ENCODE data around the gene ESRRA. TPM values are rescaled to one million over a fixed set of nuclear protein-coding genes. Genes with fewer than 3 reads are reported as not detected.

The ESRRA gene
- total and polyA plus RNA-seq, 2 of the 13 experiments (the other 11 are each of a cell fraction or from before 2014, with no cell fraction given): 18.1 to 36.3 TPM

- DNase-seq (ENCODE audit: low spot score): no peak
- intact Hi-C loops (cut with micrococcal nuclease; ENCODE audit: unreplicated experiment) (no loop called here), in situ Hi-C loops (cut with HindIII; ENCODE audit: extremely low pct_ligation_motif_present, low pct_unique_long_range_greater_than_20kb) (no loop called here)
- Histone ChIP-seq H4K20me1 (ENCODE audit: insufficient read depth, low read length) (no peaks in the 10 kb centered on the region), H3K36me3 (replicated peaks in 1 of 2; ENCODE audit: control insufficient read depth in 1 of 2, insufficient read depth in 2 of 2, low read length in 2 of 2) (no peaks in the 10 kb centered on the region), H3K4me2 (ENCODE audit: low read depth, low read length) (no peak overlapping the region), H3K9me3 (ENCODE audit: low read length) (no peaks in the 10 kb centered on the region), H3K27ac (ENCODE audit: extremely low read length, insufficient read depth, low read length) (no peak overlapping the region), H3K4me1 (ENCODE audit: insufficient read depth, low read length) (peaks cover 53% of the 10 kb centered on the region), H2AFZ (ENCODE audit: low read length) (no peak overlapping the region), H3K27me3 (ENCODE audit: control insufficient read depth in 1 of 2, insufficient read depth in 2 of 2, low read length in 2 of 2) (peaks cover 2 to 26% of the 10 kb centered on the region in 2 experiments; a peak in 3 of 5 replicates), H3K4me3 (replicated peaks in 1 of 3; ENCODE audit: insufficient read depth in 1 of 3, low read depth in 2 of 3, low read length in 3 of 3) (no peak overlapping the region), H3K9ac (ENCODE audit: insufficient read depth, low read depth, low read length) (no peak overlapping the region), H3K79me2 (ENCODE audit: insufficient read depth, low read length) (no peaks in the 10 kb centered on the region)
- no TSS peak for BruUV-seq (replicated peaks)
- TF ChIP-seq HNRNPL (IDR thresholded peaks at IDR 0.05; ENCODE audit: low read depth, low read length) (0 out of 2 replicates have a peak, but pooled peaks have one; percentile 22), CENPX (CRISPR knock-in tag; IDR thresholded peaks at IDR 0.05) (no peak)
- ChIA-PET POLR2A (interaction anchor here (6.5 kb wide), 1 partner anchor 35 kb away, joined by 61 read pairs; the partner anchor contains the start of genes PRDX5 and TRMT112), CTCF (ENCODE audit: low intra/inter-chr PET ratio, low total read pairs) (no interaction called here)
- FAIRE-seq: no peak
- WGBS (ENCODE audit: low lambda C conversion rate): 51% methylated on average over 6 of the region's 33 CpGs
- ATAC-seq: no peak
Measured at GRCh38 chr11:64352099-64352994, 47.0 kb downstream of the ESRRA start.

- DNase-seq (ENCODE audit: low spot score) (no peak), FAIRE-seq (no peak), ATAC-seq (no peak)
- Histone ChIP-seq H3K79me2 (ENCODE audit: insufficient read depth, low read length) (no peaks in the 10 kb centered on the region), H3K4me2 (ENCODE audit: low read depth, low read length) (peak overlapping the region; percentile 29; the same call in 1 of the 2 replicates), H4K20me1 (ENCODE audit: insufficient read depth, low read length) (no peaks in the 10 kb centered on the region), H3K4me3 (replicated peaks in 1 of 3; ENCODE audit: insufficient read depth in 1 of 3, low read depth in 2 of 3, low read length in 3 of 3) (0 out of 6 replicates have a peak overlapping the region, but pooled peaks of 1 of the 3 experiments have one; percentile 19), H3K9me3 (ENCODE audit: low read length) (no peaks in the 10 kb centered on the region), H3K27me3 (ENCODE audit: control insufficient read depth in 1 of 2, insufficient read depth in 2 of 2, low read length in 2 of 2) (peaks cover 2 to 26% of the 10 kb centered on the region in 2 experiments; a peak in 3 of 5 replicates), H3K9ac (ENCODE audit: insufficient read depth, low read depth, low read length) (no peak overlapping the region), H3K36me3 (replicated peaks in 1 of 2; ENCODE audit: control insufficient read depth in 1 of 2, insufficient read depth in 2 of 2, low read length in 2 of 2) (no peaks in the 10 kb centered on the region), H2AFZ (ENCODE audit: low read length) (no peak overlapping the region), H3K27ac (ENCODE audit: extremely low read length, insufficient read depth, low read length) (no peak overlapping the region), H3K4me1 (ENCODE audit: insufficient read depth, low read length) (peaks cover 53% of the 10 kb centered on the region)
- BruUV-seq (replicated peaks): no TSS peak
- in situ Hi-C loops (cut with HindIII; ENCODE audit: extremely low pct_ligation_motif_present, low pct_unique_long_range_greater_than_20kb) (no loop called here), intact Hi-C loops (cut with micrococcal nuclease; ENCODE audit: unreplicated experiment) (no loop called here)
- ChIA-PET POLR2A (interaction anchor here (6.5 kb wide), 1 partner anchor 36 kb away, joined by 61 read pairs; the partner anchor contains the start of genes PRDX5 and TRMT112), CTCF (ENCODE audit: low intra/inter-chr PET ratio, low total read pairs) (no interaction called here)
- 40% methylated on average over 9 of the region's 34 CpGs for WGBS (ENCODE audit: low lambda C conversion rate)
- TF ChIP-seq NFYB (CRISPR knock-in tag; IDR thresholded peaks at IDR 0.05): no peak
- TF ChIP-seq ZNF549 (CRISPR knock-in tag; IDR thresholded peaks at IDR 0.05): no peak
- TF ChIP-seq ZSCAN31 (CRISPR knock-in tag; IDR thresholded peaks at IDR 0.05; ENCODE audit: low read depth): 0 out of 2 replicates have a peak, but pooled peaks have one; percentile 22
- no peak for TF ChIP-seq ZNF207 (IDR thresholded peaks at IDR 0.05; ENCODE audit: borderline replicate concordance)
Measured at GRCh38 chr11:64352995-64353714, 47.8 kb downstream of the ESRRA start.
